NCI-H748 (cell line): ENCODE results near the gene NFIX.
A peak's percentile ranks its signal among the peaks of the same experiment; 100 is the strongest.

Experiments used
- DNase-seq: peaks from one replicate; lab custom pipeline; 2025; ENCODE audit not compliant: unreplicated experiment; lab: John Stamatoyannopoulos, UW

NFIX gene

GRCh38 chr19:13006431-13007281 lies 11.4 kb downstream of the NFIX start:
- no peak for DNase-seq

DNA sequence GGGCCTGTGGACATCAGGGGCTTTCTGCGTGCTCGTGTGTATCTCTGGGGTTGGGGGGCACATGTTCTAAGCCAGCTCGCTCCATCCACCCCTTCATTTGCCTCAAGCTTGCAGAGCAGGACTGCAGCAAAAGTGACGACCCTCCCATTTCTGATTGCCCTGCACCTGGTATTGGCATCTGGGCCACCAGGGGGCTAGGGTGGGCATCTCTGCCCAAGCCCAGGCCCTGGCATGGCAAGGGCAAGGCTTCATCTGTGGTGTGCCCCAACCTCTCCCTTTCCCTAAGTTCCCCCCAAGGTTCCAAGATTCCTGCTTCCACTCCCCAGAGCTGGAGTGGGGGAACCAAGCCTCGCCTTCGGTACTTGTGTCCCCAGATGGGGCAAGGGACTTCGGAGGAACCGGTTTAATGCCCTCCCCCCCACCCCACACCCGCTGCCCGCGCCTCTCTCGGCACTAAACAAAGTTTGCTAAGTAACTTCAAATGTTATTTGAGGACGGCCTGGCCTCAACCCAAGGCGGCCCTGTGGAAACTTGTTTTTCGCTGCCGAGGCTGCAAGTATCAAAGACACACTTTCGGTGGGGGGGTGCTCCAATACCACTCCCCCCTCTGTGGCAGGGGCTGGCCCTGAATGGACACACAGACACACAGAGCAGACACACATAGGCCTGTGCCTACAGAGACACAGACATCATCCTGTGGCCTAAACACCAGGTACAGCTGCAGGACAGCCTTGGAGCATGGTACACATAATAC lies 12.2 kb downstream of the NFIX start:
- no peak for DNase-seq

DNA sequence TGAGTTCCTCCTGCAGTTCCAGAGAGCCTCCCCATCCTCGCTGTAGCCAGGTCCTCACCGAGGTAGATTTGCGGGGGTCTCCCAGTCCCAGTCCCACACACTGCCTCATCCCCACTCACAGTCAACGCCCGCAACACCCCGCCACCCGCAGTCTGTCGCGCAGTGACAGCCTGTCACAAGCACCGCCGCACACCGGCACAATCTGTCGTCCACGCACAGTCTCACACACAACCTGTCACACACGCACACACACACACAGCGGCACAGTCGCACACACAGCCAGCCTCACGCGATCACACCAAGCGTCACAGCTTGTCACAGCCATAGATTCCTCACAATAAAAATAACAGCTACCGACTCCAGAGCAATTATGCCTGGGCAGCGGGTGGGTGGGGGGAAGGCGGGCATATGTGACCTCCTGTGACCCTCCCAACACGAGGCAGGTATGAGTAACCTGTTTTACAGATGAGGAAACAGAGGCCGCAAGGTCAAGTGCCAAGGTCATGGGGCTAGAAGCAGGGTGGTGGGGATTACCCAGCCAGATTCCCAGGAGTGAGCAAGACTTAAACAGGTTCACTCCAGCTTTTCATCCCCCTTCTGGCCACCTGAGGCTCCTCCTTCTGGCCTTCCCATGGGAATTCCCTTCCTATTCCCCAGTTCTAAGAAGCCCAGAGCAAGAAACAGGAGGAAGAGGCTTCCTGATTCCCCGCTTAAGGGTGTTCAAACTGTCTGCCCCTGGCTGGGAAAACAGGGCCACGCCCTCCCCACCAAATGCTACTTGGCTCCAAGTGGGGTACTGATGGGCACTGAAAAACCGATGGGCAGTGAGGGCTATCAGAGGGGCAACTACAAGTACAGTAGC lies 13.9 kb downstream of the NFIX start:
- no peak for DNase-seq

GRCh38 chr19:13010038-13010991 lies 15.0 kb downstream of the NFIX start:
- no peak for DNase-seq

GRCh38 chr19:13010992-13011652 lies 15.8 kb downstream of the NFIX start:
- DNase-seq: no peak

DNA sequence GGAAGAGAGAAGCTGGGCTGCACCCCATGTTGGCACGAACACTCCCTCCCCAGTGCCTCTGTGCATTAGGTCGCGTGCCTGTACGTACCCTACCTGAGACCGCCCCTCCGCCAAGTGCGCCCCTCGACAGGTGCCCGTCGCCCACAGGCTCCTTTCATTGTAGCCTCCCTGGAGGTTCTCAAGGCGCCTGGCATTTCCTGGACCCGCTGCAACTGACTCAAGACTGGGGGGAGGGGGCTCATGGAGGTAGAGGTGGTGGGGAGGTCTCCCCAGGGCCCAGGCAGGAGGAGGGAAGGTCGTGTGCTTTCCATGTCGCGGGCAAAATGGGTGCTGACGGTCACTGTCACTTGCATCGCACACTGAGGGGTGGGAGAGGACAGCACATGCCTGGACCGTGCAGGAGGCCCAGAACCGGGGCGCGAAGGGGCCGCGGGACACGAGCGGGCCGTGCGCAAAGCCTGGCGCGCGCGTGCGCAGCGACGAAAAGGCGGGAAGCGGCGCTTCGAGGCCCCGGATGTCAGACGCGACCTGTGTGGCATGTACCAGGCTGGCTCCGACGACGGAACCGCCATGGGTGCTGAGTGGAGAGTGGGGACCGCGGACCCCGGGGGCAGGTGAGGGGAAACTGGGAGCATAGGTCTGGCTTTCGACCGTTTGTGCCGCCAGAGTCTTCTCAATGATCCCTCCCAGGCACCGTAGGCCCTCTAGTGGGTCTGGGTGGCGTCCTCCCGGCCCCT lies 16.5 kb downstream of the NFIX start:
- no peak for DNase-seq

DNA sequence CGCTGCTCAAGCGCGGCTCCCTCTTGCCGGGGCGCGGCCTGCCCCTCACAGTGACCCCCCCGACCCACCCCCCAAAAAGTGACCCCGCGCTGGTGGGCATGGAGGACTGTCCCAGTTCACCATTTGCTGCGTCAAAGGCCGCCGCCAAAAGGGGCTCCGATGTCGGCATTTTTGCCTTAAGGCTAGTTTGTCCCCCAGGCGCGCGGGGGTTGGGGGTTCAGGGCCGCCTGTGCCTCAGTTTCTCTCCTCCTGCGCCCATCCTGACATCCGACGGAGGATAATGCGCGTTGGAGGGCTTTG lies 17.1 kb downstream of the NFIX start:
- no peak for DNase-seq

- no peak for DNase-seq
These were observed 17.7 kb downstream of the NFIX start for GRCh38 chr19:13012690-13013608.

DNA sequence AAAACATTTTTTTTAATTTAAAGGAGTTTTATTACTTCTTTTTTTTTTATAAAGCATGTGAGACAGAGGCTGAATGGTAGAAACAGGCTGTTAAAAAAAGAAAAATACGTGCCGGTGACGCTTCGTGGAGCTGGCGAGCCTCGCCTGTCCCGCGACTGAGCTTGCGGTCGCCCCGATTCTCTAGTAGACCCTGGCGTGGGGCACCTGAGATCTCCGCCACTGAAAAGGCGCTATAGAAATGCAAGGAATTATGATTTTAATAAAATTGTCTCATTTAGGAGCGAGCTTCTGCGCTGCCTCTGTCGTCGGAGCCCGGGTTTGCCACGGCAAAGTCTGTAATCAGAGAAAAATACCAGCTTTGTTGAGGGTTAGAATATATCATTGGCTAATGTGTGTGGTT lies 18.4 kb downstream of the NFIX start:
- no peak for DNase-seq

GRCh38 chr19:13014101-13014920 lies 19.0 kb downstream of the NFIX start:
- no peak for DNase-seq

DNA sequence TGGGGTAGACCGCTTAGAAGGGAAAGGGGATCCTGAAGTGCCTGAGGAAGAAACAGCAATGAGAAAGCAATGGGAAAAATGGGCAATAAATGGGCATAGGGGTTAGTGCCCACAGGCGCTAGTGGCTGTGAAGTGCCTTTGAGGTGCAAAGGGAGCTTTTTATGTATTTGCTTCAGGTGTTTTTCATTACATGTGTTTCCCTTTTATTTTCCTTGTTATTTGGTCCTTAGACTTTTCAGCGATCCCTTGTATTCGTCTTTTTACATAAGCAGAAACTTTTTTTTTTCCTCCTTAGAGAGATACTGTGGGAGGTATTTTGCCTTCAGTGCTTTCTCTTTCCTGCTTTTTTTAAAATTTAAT lies 19.6 kb downstream of the NFIX start:
- no peak for DNase-seq

- DNase-seq: peak; percentile 6
These were observed 20.3 kb downstream of the NFIX start for GRCh38 chr19:13015361-13016223.

DNA sequence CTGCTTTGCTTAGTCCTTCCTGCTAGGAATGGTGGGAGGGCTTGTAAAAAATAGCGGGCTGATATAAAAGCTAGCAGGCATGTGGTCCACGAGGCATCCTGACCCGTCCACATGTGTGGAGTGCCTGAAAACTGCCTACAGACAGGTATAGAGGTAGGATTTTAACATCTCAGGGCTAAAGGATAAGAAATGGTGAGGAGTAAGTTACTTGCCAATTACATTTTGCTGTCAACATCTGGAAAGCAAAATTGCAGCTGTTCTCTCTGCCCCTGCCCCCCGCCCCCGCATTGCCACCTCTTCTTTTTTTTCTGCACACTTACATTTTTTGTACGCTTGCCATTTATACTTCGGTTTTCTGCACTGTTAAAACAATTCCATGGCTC lies 21.0 kb downstream of the NFIX start:
- DNase-seq: no peak

DNA sequence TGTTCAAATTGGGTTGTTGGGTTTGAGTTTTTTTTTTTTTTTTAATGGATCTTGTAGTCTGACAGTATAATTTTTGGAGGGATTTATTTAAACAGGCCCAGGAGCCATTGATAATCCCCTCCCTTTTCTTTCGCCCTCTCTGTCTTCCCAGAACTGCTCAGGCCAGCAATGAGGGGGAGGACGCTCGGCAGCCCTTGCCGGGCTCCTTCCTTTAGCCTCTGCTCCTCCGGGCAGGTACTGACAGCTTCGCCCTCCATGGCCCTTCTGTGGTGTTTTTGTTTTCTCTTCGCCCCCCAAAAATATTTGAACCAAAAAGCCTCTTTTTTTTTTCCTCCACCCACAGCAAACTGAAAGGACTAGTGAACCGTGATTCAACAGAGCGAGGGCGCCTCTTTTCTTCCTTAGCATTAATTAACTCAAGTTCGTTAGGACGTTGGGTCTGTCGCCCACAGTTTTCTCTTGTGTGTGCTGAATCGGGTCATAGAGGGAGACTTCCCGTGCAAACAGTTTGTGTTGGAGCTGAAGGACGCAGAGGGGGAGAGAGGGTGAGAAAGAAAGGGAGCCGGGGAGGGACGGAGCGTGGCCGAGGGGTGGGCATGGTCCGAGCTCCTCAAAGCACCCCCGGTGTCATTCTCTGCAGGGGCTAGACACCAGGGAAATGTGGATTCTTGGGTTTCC lies 21.5 kb downstream of the NFIX start:
- no peak for DNase-seq

- no peak for DNase-seq
These were observed 22.2 kb downstream of the NFIX start for GRCh38 chr19:13017306-13018034.
